OCI-LY7 (cell line): Measurements from ENCODE around the gene AKAP13. TPM values are rescaled to one million over a fixed set of nuclear protein-coding genes. Genes with fewer than 3 reads are reported as not detected.

ENCODE experiments used
- BruUV-seq: library from RNA; stranded (reverse); fragments of 400-500 nt; replicated peaks from 2 replicates; lab custom pipeline; 2021; lab: Mats Ljungman, UMichigan
- CTCF ChIA-PET: fragments of 300-600 bp; sonication (Branson Sonifier 250); formaldehyde crosslinking; loops from one replicate; lab custom pipeline; 2022; ENCODE audit warnings: antibody characterized with exemption; ENCODE audit not compliant: unreplicated experiment; lab: Charles Lee
- POLR2A ChIA-PET: fragments of 300-600 bp; sonication (Branson Sonifier 250); formaldehyde crosslinking; loops from one replicate; lab custom pipeline; 2022; ENCODE audit warnings: antibody characterized with exemption; lab: Charles Lee
- DNase-seq: peaks from one replicate; pipeline ENCODE4 v3.0.0-alpha.2; 2015; ENCODE audit warnings: low spot score
- H2AFZ ChIP-seq: fragments of 200-600 bp; sonication (generic), shearing (Covaris generic); 2 replicates; pipeline ENCODE4 v1.6.1; 2014; ENCODE audit warnings: mild to moderate bottlenecking, antibody characterized with exemption, low read length, moderate library complexity
- H3K27ac ChIP-seq: fragments of 200-600 bp; sonication (generic); 2 replicates; pipeline ENCODE4 v1.5.1; 2014; ENCODE audit warnings: mixed run types, low read depth, mild to moderate bottlenecking, moderate library complexity, low read length, inconsistent platforms; ENCODE audit not compliant: poor library complexity, severe bottlenecking
- H3K36me3 ChIP-seq: fragments of 200-600 bp; sonication (generic); 2 replicates; pipeline ENCODE4 v1.6.1; 2014; ENCODE audit warnings: mild to moderate bottlenecking, antibody characterized with exemption, low read length, moderate library complexity, mixed read lengths; ENCODE audit not compliant: insufficient read depth
- H3K4me1 ChIP-seq: fragments of 200-600 bp; sonication (generic); 2 replicates; pipeline ENCODE4 v1.5.1; 2014; ENCODE audit warnings: mild to moderate bottlenecking, low read length; ENCODE audit not compliant: insufficient read depth, poor library complexity, severe bottlenecking
- H3K4me2 ChIP-seq: fragments of 200-600 bp; sonication (generic); 2 replicates; pipeline ENCODE4 v1.6.1; 2014; ENCODE audit warnings: mild to moderate bottlenecking, low read length
- H3K4me3 ChIP-seq: fragments of 200-600 bp; sonication (generic); 2 replicates; pipeline ENCODE4 v1.5.1; 2014; ENCODE audit warnings: mild to moderate bottlenecking, low read depth, low read length; ENCODE audit not compliant: poor library complexity, severe bottlenecking
- H3K79me2 ChIP-seq: fragments of 200-600 bp; sonication (generic); 2 replicates; pipeline ENCODE4 v1.6.1; 2016; ENCODE audit warnings: low read depth, mild to moderate bottlenecking, low read length, moderate library complexity, mixed read lengths; ENCODE audit not compliant: insufficient read depth
- H3K9me2 ChIP-seq: fragments of 200-600 bp; sonication (generic); 2 replicates; pipeline ENCODE4 v1.6.1; 2016; ENCODE audit warnings: mild to moderate bottlenecking, low read length, mixed read lengths; ENCODE audit not compliant: insufficient read depth
- H3K9me3 ChIP-seq: fragments of 200-600 bp; sonication (generic); 2 replicates; pipeline ENCODE4 v1.6.1; 2014; ENCODE audit warnings: mild to moderate bottlenecking, mixed run types, low read length, mixed read lengths
- H4K20me1 ChIP-seq: fragments of 200-600 bp; sonication (generic); 2 replicates; pipeline ENCODE4 v1.6.1; 2014; ENCODE audit warnings: mild to moderate bottlenecking, antibody characterized with exemption, low read length, moderate library complexity, mixed read lengths; ENCODE audit not compliant: insufficient read depth
- CTCF ChIP-seq: fragments of 200-600 bp; sonication (generic); conservative IDR thresholded peaks from 2 replicates; pipeline ENCODE4 v1.5.1; 2014; ENCODE audit warnings: mild to moderate bottlenecking, antibody characterized with exemption, low read length, moderate library complexity, mixed read lengths
- EZH2phosphoT487 ChIP-seq: fragments of 200-600 bp; sonication (generic); IDR thresholded peaks from 2 replicates; pipeline ENCODE4 v1.6.1; 2018; ENCODE audit warnings: low read depth, borderline replicate concordance, mild to moderate bottlenecking, mixed run types, antibody characterized with exemption, low read length, moderate library complexity, mixed read lengths
- intact Hi-C: fragments of 100-400 bp; cut with micrococcal nuclease; formaldehyde crosslinking; loops from one replicate; pipeline ENCODE4 v1.10.0; 2022; ENCODE audit not compliant: unreplicated experiment
- total RNA-seq, 2 experiments: library from RNA; depleted of rRNA in 1 of 2; stranded (reverse); fragments of >200 nt in 1 of 2; shearing (Covaris generic) in 1 of 2; gene quantifications; 2 replicates each; pipeline ENCODE4 v1.2.3, GENCODE V29; 2014 to 2022

AKAP13 gene
- total RNA-seq, 2 experiments from 2014 or later = 140 to 250 TPM

GRCh38 chr15:85781099-85781498, 400.7 kb downstream of the AKAP13 start:
- no peak overlapping the region for H3K4me3 ChIP-seq
- no peak overlapping the region for H3K27ac ChIP-seq
- intact Hi-C loops = no loop called here
- no peak overlapping the region for H2AFZ ChIP-seq
- BruUV-seq = no TSS peak
- no peaks in the 10 kb centered on the region for H3K9me2 ChIP-seq
- no peaks in the 10 kb centered on the region for H4K20me1 ChIP-seq
- no peaks in the 10 kb centered on the region for H3K79me2 ChIP-seq
- H3K4me2 ChIP-seq = no peak overlapping the region
- ChIA-PET POLR2A (no interaction called here), CTCF (no interaction called here)
- no peak for DNase-seq
- no peaks in the 10 kb centered on the region for H3K9me3 ChIP-seq
- TF ChIP-seq CTCF (no peak), EZH2phosphoT487 (no peak)
- no peaks in the 10 kb centered on the region for H3K36me3 ChIP-seq
- peaks cover 11% of the 10 kb centered on the region for H3K4me1 ChIP-seq

GRCh38 chr15:85782064-85782463, 401.7 kb downstream of the AKAP13 start:
- BruUV-seq = no TSS peak
- H4K20me1 ChIP-seq = no peaks in the 10 kb centered on the region
- DNase-seq = no peak
- TF ChIP-seq EZH2phosphoT487 (no peak), CTCF (no peak)
- no peaks in the 10 kb centered on the region for H3K9me2 ChIP-seq
- H3K9me3 ChIP-seq = no peaks in the 10 kb centered on the region
- POLR2A ChIA-PET = no interaction called here
- H3K27ac ChIP-seq = no peak overlapping the region
- CTCF ChIA-PET = no interaction called here
- no peaks in the 10 kb centered on the region for H3K36me3 ChIP-seq
- H3K4me1 ChIP-seq = peaks cover 16% of the 10 kb centered on the region
- H3K79me2 ChIP-seq = no peaks in the 10 kb centered on the region
- no peak overlapping the region for H2AFZ ChIP-seq
- intact Hi-C loops = no loop called here
- no peak overlapping the region for H3K4me3 ChIP-seq
- H3K4me2 ChIP-seq = no peak overlapping the region

GRCh38 chr15:85785887-85786780, 405.7 kb downstream of the AKAP13 start:
- intact Hi-C loops = no loop called here
- H3K4me3 ChIP-seq = no peak overlapping the region
- no peaks in the 10 kb centered on the region for H3K79me2 ChIP-seq
- ChIA-PET CTCF (no interaction called here), POLR2A (interaction anchor here (0.6 kb wide), 1 partner anchor 344 kb away, joined by 3 read pairs; no protein-coding TSS in a partner anchor)
- no peak overlapping the region for H2AFZ ChIP-seq
- no peaks in the 10 kb centered on the region for H4K20me1 ChIP-seq
- no peaks in the 10 kb centered on the region for H3K36me3 ChIP-seq
- peaks cover 16% of the 10 kb centered on the region for H3K4me1 ChIP-seq
- no TSS peak for BruUV-seq
- peak overlapping the region; percentile 61 for H3K4me2 ChIP-seq
- H3K27ac ChIP-seq = no peak overlapping the region
- no peak for TF ChIP-seq EZH2phosphoT487
- no peak for TF ChIP-seq CTCF
- DNase-seq = no peak
- H3K9me3 ChIP-seq = no peaks in the 10 kb centered on the region
- H3K9me2 ChIP-seq = no peaks in the 10 kb centered on the region
